Measurements from ENCODE around the gene FGF1. TPM values are rescaled to one million over a fixed set of nuclear protein-coding genes. Genes with fewer than 3 reads are reported as not detected.

FGF1 gene
- total RNA-seq, 1 donor: 1.2 TPM

DNA sequence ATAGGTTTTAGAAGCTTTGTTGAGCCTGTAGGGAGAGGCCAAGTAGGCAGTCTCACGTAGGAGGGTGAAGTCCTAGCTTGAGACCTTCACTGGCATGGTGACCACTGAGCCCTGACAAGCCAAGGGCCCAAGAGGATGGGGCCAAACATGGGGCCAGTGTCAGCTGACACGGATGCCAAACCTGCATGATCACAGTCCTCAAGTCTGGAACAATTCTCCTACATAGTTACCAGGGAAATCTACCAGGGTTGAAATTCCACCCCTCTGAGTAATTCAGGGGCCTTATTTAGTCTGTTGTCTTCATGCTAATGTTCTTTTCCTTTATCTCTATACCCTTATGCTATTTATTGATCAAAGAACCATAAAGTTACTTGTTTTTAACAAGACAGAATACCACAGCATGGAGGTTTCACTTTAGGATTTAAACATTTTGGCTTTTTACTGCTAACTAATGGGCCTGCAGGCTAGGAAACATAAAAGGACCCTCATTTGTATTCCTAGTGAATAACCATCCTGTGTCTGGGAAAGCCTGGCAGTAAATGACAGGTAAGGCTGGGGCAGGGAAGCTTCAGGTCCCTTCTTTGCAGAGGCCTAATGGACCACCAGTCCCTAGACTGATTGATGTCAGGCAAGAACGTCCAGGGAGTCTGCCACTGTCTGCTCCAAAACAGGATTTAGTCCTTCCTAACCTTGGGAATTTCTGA is 140.8 kb downstream of the FGF1 start:
- DNase-seq (ENCODE audit: low read depth): peak; percentile 40
- TF ChIP-seq, protein P1, sequence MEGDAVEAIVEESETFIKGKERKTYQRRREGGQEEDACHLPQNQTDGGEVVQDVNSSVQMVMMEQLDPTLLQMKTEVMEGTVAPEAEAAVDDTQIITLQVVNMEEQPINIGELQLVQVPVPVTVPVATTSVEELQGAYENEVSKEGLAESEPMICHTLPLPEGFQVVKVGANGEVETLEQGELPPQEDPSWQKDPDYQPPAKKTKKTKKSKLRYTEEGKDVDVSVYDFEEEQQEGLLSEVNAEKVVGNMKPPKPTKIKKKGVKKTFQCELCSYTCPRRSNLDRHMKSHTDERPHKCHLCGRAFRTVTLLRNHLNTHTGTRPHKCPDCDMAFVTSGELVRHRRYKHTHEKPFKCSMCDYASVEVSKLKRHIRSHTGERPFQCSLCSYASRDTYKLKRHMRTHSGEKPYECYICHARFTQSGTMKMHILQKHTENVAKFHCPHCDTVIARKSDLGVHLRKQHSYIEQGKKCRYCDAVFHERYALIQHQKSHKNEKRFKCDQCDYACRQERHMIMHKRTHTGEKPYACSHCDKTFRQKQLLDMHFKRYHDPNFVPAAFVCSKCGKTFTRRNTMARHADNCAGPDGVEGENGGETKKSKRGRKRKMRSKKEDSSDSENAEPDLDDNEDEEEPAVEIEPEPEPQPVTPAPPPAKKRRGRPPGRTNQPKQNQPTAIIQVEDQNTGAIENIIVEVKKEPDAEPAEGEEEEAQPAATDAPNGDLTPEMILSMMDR (IDR thresholded peaks at IDR 0.05; ENCODE audit: insufficient read depth, low read length): no peak
- no peak overlapping the region for H3K4me3 ChIP-seq (ENCODE audit: low read depth, low read length)

DNA sequence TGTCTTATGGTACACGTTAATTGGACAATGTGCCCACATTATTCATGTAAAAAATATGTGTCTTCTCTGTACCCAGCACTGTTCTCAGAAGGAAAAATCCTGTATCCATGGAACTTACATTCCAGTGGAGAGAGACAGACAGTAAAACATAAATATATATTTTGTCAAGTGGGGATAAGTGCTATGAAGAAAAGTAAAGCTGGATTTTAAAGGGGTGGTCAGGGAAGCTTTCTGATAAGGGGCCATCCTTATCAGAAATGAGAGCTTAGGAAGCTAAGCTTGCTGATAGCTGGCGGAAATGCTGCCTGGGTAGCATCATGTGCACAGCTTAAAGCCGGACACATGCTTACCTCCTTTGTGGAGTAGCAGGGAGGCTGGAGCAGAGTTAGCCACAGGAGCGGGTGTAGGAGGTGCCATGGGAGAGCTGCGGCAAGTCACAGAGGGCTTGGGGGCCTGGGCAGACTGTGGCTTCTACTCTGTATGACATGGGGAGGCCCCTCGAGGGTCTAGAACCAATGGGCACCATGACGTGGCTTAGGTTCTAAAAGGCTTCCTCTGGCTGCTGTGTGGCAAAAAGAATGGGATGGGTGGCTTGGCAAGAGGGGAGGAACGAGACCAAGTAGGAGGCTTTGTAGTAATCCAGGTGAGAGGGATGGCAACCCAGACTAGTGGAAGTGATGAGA is 141.7 kb downstream of the FGF1 start:
- DNase-seq (ENCODE audit: low read depth): no peak
- TF ChIP-seq, protein P1 (IDR thresholded peaks at IDR 0.05; ENCODE audit: insufficient read depth, low read length): no peak
- H3K4me3 ChIP-seq (ENCODE audit: low read depth, low read length): no peak overlapping the region

DNA sequence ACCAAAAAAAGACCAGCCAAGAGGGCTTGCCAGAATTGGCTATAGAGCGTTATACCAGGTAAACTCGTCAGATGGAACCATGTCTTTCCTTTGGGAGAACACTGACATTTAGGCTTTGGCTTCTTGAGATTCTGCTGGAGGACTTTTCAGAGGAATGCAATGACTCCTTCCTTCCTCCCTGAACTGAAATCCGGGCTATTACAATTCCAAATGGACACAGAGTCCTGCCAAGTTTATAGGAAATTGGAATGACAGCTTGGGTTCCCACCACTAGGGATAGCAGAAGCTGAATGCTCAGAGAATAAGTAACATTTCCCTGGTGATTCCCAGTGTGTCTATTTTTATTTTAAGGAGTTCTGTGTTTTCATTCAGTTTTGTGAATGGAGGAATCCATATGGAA is 143.0 kb downstream of the FGF1 start:
- peak; percentile 82 for DNase-seq (ENCODE audit: low read depth)
- TF ChIP-seq, protein P1 (IDR thresholded peaks at IDR 0.05; ENCODE audit: insufficient read depth, low read length): peak; percentile 50
- no peak overlapping the region for H3K4me3 ChIP-seq (ENCODE audit: low read depth, low read length)

Other genes with a start within 250 kb of the FGF1 start
- 9.0 and 15.2 TPM in 2 replicates for gene ARHGAP26, start 84.3 kb upstream of the FGF1 start, total RNA-seq (ENCODE audit: low replicate concordance)

All from fibroblast of the aortic adventitia (primary cell).